GM20000 (cell line): ENCODE data around the gene RRH.
"Not testable (repeated sequence)": the region's sequence is repeated elsewhere in the genome, so short reads cannot be mapped to it uniquely, and the experiment has no call there.

Source experiments
- DNase-seq: peaks from one replicate; pipeline ENCODE4 v3.0.0; 2012; ENCODE audit warnings: low spot score
- CTCF ChIP-seq: IDR thresholded peaks from 2 replicates; pipeline ENCODE4 v1.5.1; 2012; ENCODE audit warnings: mild to moderate bottlenecking, control low read depth; ENCODE audit errors: extremely low read depth, missing control alignments

Gene RRH

GRCh38 chr4:109864134-109864533 lies 36.4 kb downstream of the RRH start:
- no peak for DNase-seq
- no peak for TF ChIP-seq CTCF

GRCh38 chr4:109870061-109870460 lies 42.3 kb downstream of the RRH start:
- no peak for TF ChIP-seq CTCF
- DNase-seq: no peak

GRCh38 chr4:109872065-109872464 lies 44.3 kb downstream of the RRH start:
- TF ChIP-seq CTCF: no peak
- no peak for DNase-seq

GRCh38 chr4:109872950-109873656 lies 45.3 kb downstream of the RRH start:
- TF ChIP-seq CTCF: no peak

GRCh38 chr4:109873791-109874514 lies 46.2 kb downstream of the RRH start:
- DNase-seq: no peak
- no peak for TF ChIP-seq CTCF

More at GRCh38 chr4:109872950-109873656, 45.3 kb downstream of the RRH start:
- no peak for DNase-seq

- DNase-seq: no peak
- TF ChIP-seq CTCF: no peak
Observed at GRCh38 chr4:109875106-109875505, 47.3 kb downstream of the RRH start.

GRCh38 chr4:109875553-109875952 lies 47.8 kb downstream of the RRH start:
- DNase-seq: not testable (repeated sequence)
